Ovary (tissue), 9 donors: Measurements from ENCODE around the gene OPCML. TPM values are rescaled to one million over a fixed set of nuclear protein-coding genes. Genes with fewer than 3 reads are reported as not detected.

Experiments
- DNase-seq, 5 donors: peaks; one replicate each; pipeline ENCODE4 v3.0.0-alpha.2; 2019 to 2020
- H3K27ac ChIP-seq, 2 donors: fragments of 200-600 bp; one replicate each; pipeline versions ENCODE4 v1.5.1 to v1.8.0; 2019 to 2022
- H3K27me3 ChIP-seq: fragments of 200-600 bp; one replicate; pipeline ENCODE4 v1.8.0; 2022
- H3K36me3 ChIP-seq: fragments of 200-600 bp; sonication (generic); one replicate; pipeline ENCODE4 v1.5.1; 2019
- H3K4me1 ChIP-seq: one replicate; pipeline ENCODE4 v1.8.1; 2013; ENCODE audit warnings: mild to moderate bottlenecking, moderate library complexity; ENCODE audit not compliant: insufficient read depth
- H3K4me3 ChIP-seq: fragments of 200-600 bp; sonication (generic); one replicate; pipeline ENCODE4 v1.5.1; 2017
- H3K9me3 ChIP-seq, 2 donors: fragments of 200-600 bp in 1 of 2; sonication (generic) in 1 of 2; one replicate each; pipeline versions ENCODE4 v1.5.1 to v1.8.1; 2013 to 2019; ENCODE audit warnings: mild to moderate bottlenecking in 1 of 2, moderate library complexity in 1 of 2
- EP300 ChIP-seq: sonication (generic); formaldehyde crosslinking; IDR thresholded peaks from one replicate; pipeline ENCODE4 v1.6.1; 2017; ENCODE audit warnings: antibody characterized with exemption
- POLR2A ChIP-seq: fragments of 450-650 bp; IDR thresholded peaks from one replicate; pipeline ENCODE4 v1.6.1; 2017; ENCODE audit warnings: antibody characterized with exemption, mild to moderate bottlenecking, moderate library complexity
- WGBS, 3 donors: extraction: QIAGEN DNeasy Blood & Tissue Kit in 1 of 3; methylation state at CpG; one replicate each; pipeline versions ENCODE4 v1.1.5 to v1.1.7; 2013 to 2017; 5-methylcytosine and 5-hydroxymethylcytosine counted together
- intact Hi-C, 4 donors: fragments of 100-400 bp; cut with DNase I; formaldehyde crosslinking; loops; one replicate each; pipeline versions ENCODE4 v1.11.0 to v1.15.1; 2022 to 2023
- polyA plus RNA-seq, 2 donors: library from polyadenylated mRNA; stranded (reverse); fragments of 200-250 nt in 1 of 2; fragments of 350-450 nt in 1 of 2; fragmentation: Illumina TruSeq in 1 of 2; extraction: RNeasy Lipid Tissue Mini Kit (QIAGEN cat#74804) in 1 of 2; gene quantifications; one replicate each; pipeline ENCODE4 v1.2.3, GENCODE V29; 2013 to 2014
- total RNA-seq, 7 donors: library from RNA; depleted of rRNA in 2 of 7; stranded (reverse); fragments of >200 nt in 2 of 7; fragmentation: NEBNext Ultra II Directional in 3 of 7; extraction: Animal tissue kit (Norgen Biotek cat#: 25700) in 3 of 7; gene quantifications; one replicate each; pipeline versions ENCODE4 v1.1.0 to v1.2.4, GENCODE V29; 2016 to 2023
- TF ChIP-seq, protein P1 (sequence below), 3 donors: fragments of 450-650 bp in 2 of 3; fragments of 200-600 bp in 1 of 3; IDR thresholded peaks; one replicate each; pipeline versions ENCODE4 v1.5.1 to v1.8.0; 2016 to 2022; ENCODE audit warnings: antibody characterized with exemption in 3 of 3, mild to moderate bottlenecking in 1 of 3
- donor health status: DM: no; HTN: no; CAD: no; lungs with moderate emphysema.
- donor health status: DM: no; HTN: no; CAD: no.
- donor health status: Bipolar disorder and iron deficiency.
- donor health status: DM: yes; HTN: yes; CAD: no.
- donor health status: DM: no; HTN: no; CAD: no.
- donor health status: DM: yes; HTN: yes; CAD: no.

OPCML gene
- total and polyA plus RNA-seq, 9 donors, result under 0.01 to 2.8 (median 0.32) TPM; not detected in 2

DNA sequence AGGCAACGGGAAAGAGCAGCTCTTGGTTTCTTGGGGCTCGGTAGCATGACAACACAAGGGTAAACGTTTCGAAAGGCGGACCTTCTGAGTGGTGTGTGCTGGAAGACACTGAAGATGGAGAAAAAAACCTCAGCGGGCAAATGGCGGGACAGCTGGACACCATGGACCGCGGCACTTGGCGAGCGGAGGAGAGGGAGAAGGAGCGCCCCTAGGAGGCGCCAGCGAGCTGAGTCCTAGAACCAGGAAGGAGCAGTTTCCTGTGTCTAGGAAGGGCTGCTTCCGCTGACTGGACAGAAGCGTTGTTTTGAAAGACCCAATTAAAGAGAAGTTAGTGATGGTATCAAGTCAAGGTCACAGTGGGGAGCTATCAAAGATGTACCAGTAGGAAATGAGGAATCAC is 44.0 kb upstream of the OPCML start:
- DNase-seq, result no peak
- H3K27me3 ChIP-seq, result no peaks in the 10 kb centered on the region
- no peaks in the 10 kb centered on the region for H3K9me3 ChIP-seq
- H3K27ac ChIP-seq, result no peak overlapping the region
- intact Hi-C loops, result no loop called here
- H3K4me1 ChIP-seq, result no peaks in the 10 kb centered on the region
- 73 to 85% (median 77%) methylated on average over 16 of the region's 16 CpGs for WGBS, 3 donors
- TF ChIP-seq, protein P1, sequence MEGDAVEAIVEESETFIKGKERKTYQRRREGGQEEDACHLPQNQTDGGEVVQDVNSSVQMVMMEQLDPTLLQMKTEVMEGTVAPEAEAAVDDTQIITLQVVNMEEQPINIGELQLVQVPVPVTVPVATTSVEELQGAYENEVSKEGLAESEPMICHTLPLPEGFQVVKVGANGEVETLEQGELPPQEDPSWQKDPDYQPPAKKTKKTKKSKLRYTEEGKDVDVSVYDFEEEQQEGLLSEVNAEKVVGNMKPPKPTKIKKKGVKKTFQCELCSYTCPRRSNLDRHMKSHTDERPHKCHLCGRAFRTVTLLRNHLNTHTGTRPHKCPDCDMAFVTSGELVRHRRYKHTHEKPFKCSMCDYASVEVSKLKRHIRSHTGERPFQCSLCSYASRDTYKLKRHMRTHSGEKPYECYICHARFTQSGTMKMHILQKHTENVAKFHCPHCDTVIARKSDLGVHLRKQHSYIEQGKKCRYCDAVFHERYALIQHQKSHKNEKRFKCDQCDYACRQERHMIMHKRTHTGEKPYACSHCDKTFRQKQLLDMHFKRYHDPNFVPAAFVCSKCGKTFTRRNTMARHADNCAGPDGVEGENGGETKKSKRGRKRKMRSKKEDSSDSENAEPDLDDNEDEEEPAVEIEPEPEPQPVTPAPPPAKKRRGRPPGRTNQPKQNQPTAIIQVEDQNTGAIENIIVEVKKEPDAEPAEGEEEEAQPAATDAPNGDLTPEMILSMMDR (IDR thresholded peaks at IDR 0.05), result no peak
- TF ChIP-seq EP300 (no peak), POLR2A (no peak)
- H3K36me3 ChIP-seq, result no peaks in the 10 kb centered on the region
- H3K4me3 ChIP-seq, result no peak overlapping the region

DNA sequence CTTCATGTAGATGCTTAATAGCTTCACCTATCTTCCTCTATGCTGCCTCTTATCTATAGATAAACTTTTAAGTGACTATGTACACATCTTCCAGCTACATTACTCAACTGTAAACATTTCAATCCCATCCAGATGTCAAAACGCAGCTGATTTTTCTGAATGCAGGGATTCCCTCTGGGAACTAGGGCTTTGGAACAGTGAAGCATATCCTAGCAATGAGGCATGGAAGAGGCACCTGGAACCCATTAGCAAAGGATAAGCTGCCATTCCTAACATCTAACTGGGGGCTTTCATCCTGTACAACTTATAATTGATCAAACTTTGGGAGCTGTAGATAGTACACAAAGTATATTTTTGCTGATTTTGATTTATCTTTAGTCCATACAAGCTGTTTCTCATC is 40.8 kb upstream of the OPCML start:
- intact Hi-C loops, result no loop called here
- TF ChIP-seq, protein P1 (IDR thresholded peaks at IDR 0.05), result no peak
- TF ChIP-seq EP300, result no peak
- no peak for TF ChIP-seq POLR2A
- Histone ChIP-seq H3K27ac (no peak overlapping the region), H3K27me3 (no peaks in the 10 kb centered on the region), H3K9me3 (no peaks in the 10 kb centered on the region), H3K4me3 (no peak overlapping the region), H3K4me1 (no peaks in the 10 kb centered on the region), H3K36me3 (no peaks in the 10 kb centered on the region)
- DNase-seq, result no peak
- 59 to 89% (median 76%) methylated on average over 1 of the region's 1 CpG for WGBS, 3 donors

- H3K27me3 ChIP-seq, result no peaks in the 10 kb centered on the region
- whole genome bisulfite sequencing, 3 donors, result 86 to 95% (median 93%) methylated on average over 4 of the region's 4 CpGs
- intact Hi-C loops, result no loop called here
- no peaks in the 10 kb centered on the region for H3K36me3 ChIP-seq
- no peak for TF ChIP-seq EP300
- TF ChIP-seq, protein P1 (IDR thresholded peaks at IDR 0.05), result no peak
- TF ChIP-seq POLR2A, result no peak
- H3K4me1 ChIP-seq, result no peaks in the 10 kb centered on the region
- H3K4me3 ChIP-seq, result no peak overlapping the region
- no peak overlapping the region for H3K27ac ChIP-seq
- no peaks in the 10 kb centered on the region for H3K9me3 ChIP-seq
- DNase-seq, result no peak
Observed at GRCh38 chr11:133570376-133570775, 38.1 kb upstream of the OPCML start.

- Histone ChIP-seq H3K9me3 (no peaks in the 10 kb centered on the region), H3K4me3 (no peak overlapping the region), H3K36me3 (no peaks in the 10 kb centered on the region), H3K27ac (no peak overlapping the region), H3K27me3 (no peaks in the 10 kb centered on the region), H3K4me1 (no peaks in the 10 kb centered on the region)
- intact Hi-C loops, result no loop called here
- 77 to 88% (median 82%) methylated on average over 7 of the region's 7 CpGs for WGBS, 3 donors
- no peak for DNase-seq
- no peak for TF ChIP-seq POLR2A
- TF ChIP-seq EP300, result no peak
- TF ChIP-seq, protein P1 (IDR thresholded peaks at IDR 0.05), result no peak
Observed at GRCh38 chr11:133563505-133564025, 31.3 kb upstream of the OPCML start.
